ENCODE measurements around the gene DLG5. TPM values are rescaled to one million over a fixed set of nuclear protein-coding genes. Genes with fewer than 3 reads are reported as not detected.

Gene DLG5
- polyA plus RNA-seq, 3 donors = 0.14 to 0.77 TPM; not detected in 1

DNA sequence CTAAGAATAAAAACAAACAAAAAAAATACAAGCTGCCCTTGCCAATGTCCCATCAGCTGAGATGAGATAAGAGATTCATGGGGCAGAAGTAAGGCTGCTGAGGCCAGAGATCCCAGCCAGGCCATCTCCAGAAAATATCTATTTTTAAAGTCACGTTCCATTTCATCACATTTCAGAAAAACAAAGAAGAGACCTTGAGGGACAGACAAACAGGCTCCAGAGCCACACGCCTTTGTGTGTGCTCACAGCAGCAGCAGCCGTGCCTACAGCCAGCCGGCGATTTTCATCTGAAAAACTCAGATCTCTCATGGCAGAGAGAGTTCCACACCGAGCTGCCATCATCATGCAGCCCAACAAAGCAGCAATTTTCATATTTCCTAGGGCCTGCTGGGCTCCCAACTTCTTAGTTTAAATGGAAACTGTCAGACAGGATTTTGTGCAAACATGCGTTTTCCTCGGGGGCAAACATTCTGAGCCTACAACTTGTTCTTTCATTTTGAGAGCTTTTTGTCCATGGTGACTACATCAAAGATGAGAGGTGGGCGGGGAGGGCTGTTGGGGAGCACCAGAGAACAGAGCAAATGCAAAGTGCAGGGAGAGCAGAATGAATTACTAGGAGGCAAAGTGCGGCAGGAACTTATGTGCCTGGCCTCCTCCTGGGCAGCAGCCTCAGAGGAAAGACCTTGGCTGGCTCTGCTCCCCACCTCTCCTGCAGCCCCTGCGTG is 38.8 kb downstream of the DLG5 start:
- no peak overlapping the region for H3K4me3 Mint-ChIP-seq
- H2AFZ ChIP-seq (ENCODE audit: insufficient read depth, low read depth, low read length, poor library complexity, severe bottlenecking) = no peak overlapping the region
- no peaks in the 10 kb centered on the region for H3K36me3 Mint-ChIP-seq
- DNase-seq = no peak
- H3K36me3 ChIP-seq (replicated peaks in 1 of 2; ENCODE audit: control insufficient read depth in 1 of 2, insufficient read depth in 2 of 2, low read length in 2 of 2) = no peaks in the 10 kb centered on the region
- no peaks in the 10 kb centered on the region for H3K79me2 ChIP-seq (ENCODE audit: insufficient read depth, low read length)
- no peaks in the 10 kb centered on the region for H3K4me1 ChIP-seq (ENCODE audit: control insufficient read depth in 1 of 2, insufficient read depth in 2 of 2, low read length in 2 of 2)
- intact Hi-C loops (cut with micrococcal nuclease) = no loop called here
- no peak overlapping the region for H3K9ac ChIP-seq (ENCODE audit: insufficient read depth, low read length, poor library complexity, severe bottlenecking)
- TF ChIP-seq CTCF (IDR thresholded peaks at IDR 0.05) = no peak
- no peaks in the 10 kb centered on the region for H3K4me1 Mint-ChIP-seq
- H3K27ac ChIP-seq (ENCODE audit: low read depth in 1 of 2, low read length in 2 of 2) = no peak overlapping the region
- no peaks in the 10 kb centered on the region for H4K20me1 ChIP-seq (ENCODE audit: insufficient read depth, low read length)
- no peaks in the 10 kb centered on the region for H3K9me3 Mint-ChIP-seq
- no peak overlapping the region for H3K4me3 ChIP-seq (replicated peaks in 1 of 3; ENCODE audit: low read depth in 2 of 3, low read length in 3 of 3)
- H3K4me2 ChIP-seq (replicated peaks; ENCODE audit: extremely low read depth, low read length, poor library complexity, severe bottlenecking) = no peak overlapping the region
- WGBS (ENCODE audit: insufficient coverage) = 88% methylated on average over 10 of the region's 11 CpGs
- peaks cover 0 to 4% (median 0%) of the 10 kb centered on the region in 3 donors for H3K27me3 Mint-ChIP-seq (ENCODE audit: low read depth in 3 of 3)
- no peaks in the 10 kb centered on the region for H3K27me3 ChIP-seq (ENCODE audit: control insufficient read depth in 2 of 2, insufficient read depth in 2 of 2, low read length in 2 of 2)
- no peak overlapping the region for H3K27ac Mint-ChIP-seq
- H3K9me3 ChIP-seq (replicated peaks in 1 of 2; ENCODE audit: control insufficient read depth in 1 of 2, insufficient read depth in 1 of 2, low read length in 2 of 2) = no peaks in the 10 kb centered on the region

GRCh38 chr10:77886795-77887355 is 39.7 kb downstream of the DLG5 start:
- no peak for DNase-seq
- H3K4me2 ChIP-seq (replicated peaks; ENCODE audit: extremely low read depth, low read length, poor library complexity, severe bottlenecking) = no peak overlapping the region
- no peaks in the 10 kb centered on the region for H3K79me2 ChIP-seq (ENCODE audit: insufficient read depth, low read length)
- H3K4me1 ChIP-seq (ENCODE audit: control insufficient read depth in 1 of 2, insufficient read depth in 2 of 2, low read length in 2 of 2) = no peaks in the 10 kb centered on the region
- H2AFZ ChIP-seq (ENCODE audit: insufficient read depth, low read depth, low read length, poor library complexity, severe bottlenecking) = no peak overlapping the region
- intact Hi-C loops (cut with micrococcal nuclease) = no loop called here
- no peak overlapping the region for H3K9ac ChIP-seq (ENCODE audit: insufficient read depth, low read length, poor library complexity, severe bottlenecking)
- H3K9me3 ChIP-seq (replicated peaks in 1 of 2; ENCODE audit: control insufficient read depth in 1 of 2, insufficient read depth in 1 of 2, low read length in 2 of 2) = no peaks in the 10 kb centered on the region
- Mint-ChIP-seq H3K4me1 (no peaks in the 10 kb centered on the region), H3K27ac (no peak overlapping the region), H3K27me3 (ENCODE audit: low read depth in 3 of 3) (peaks cover 0 to 4% (median 0%) of the 10 kb centered on the region in 3 donors), H3K36me3 (no peaks in the 10 kb centered on the region), H3K9me3 (no peaks in the 10 kb centered on the region), H3K4me3 (no peak overlapping the region)
- no peaks in the 10 kb centered on the region for H3K27me3 ChIP-seq (ENCODE audit: control insufficient read depth in 2 of 2, insufficient read depth in 2 of 2, low read length in 2 of 2)
- WGBS (ENCODE audit: insufficient coverage) = 94% methylated on average over 3 of the region's 4 CpGs
- no peak overlapping the region for H3K27ac ChIP-seq (ENCODE audit: low read depth in 1 of 2, low read length in 2 of 2)
- no peak for TF ChIP-seq CTCF (IDR thresholded peaks at IDR 0.05)
- no peak overlapping the region for H3K4me3 ChIP-seq (replicated peaks in 1 of 3; ENCODE audit: low read depth in 2 of 3, low read length in 3 of 3)
- no peaks in the 10 kb centered on the region for H4K20me1 ChIP-seq (ENCODE audit: insufficient read depth, low read length)
- H3K36me3 ChIP-seq (replicated peaks in 1 of 2; ENCODE audit: control insufficient read depth in 1 of 2, insufficient read depth in 2 of 2, low read length in 2 of 2) = no peaks in the 10 kb centered on the region

All from CD14-positive monocyte (primary cell).